ENCODE results near the gene EDNRA. TPM values are rescaled to one million over a fixed set of nuclear protein-coding genes. Genes with fewer than 3 reads are reported as not detected.

The EDNRA gene
- total and polyA plus RNA-seq, 2 of the 4 experiments (the other 2 are of a cell fraction): 3.8 to 6.5 TPM

Other genes starting within 250 kb of the EDNRA start
- 67.6 and 71.7 TPM in 2 replicates for gene TMEM184C, start 136.3 kb downstream of the EDNRA start, total RNA-seq (2012; rRNA removed)
- gene TMEM184C, start 136.3 kb downstream of the EDNRA start, polyA plus RNA-seq (2012; rRNA removed): 13.5 and 17.4 TPM in 2 replicates
- 14.2 and 15.6 TPM in 2 replicates for gene PRMT9, start 203.1 kb downstream of the EDNRA start, total RNA-seq (2012; rRNA removed)
- gene PRMT9, start 203.1 kb downstream of the EDNRA start, polyA plus RNA-seq (2012; rRNA removed): 3.4 and 5.0 TPM in 2 replicates

Data from IMR-90 (cell line).